ENCODE data around the gene CPLX1.

- no peak for TF ChIP-seq CTCF (IDR thresholded peaks at IDR 0.05)
- TF ChIP-seq POLR2A (IDR thresholded peaks at IDR 0.05) = no peak
Measured at GRCh38 chr4:763191-763810, 62.6 kb downstream of the CPLX1 start.
